ENCODE results near the gene PLCB4.
A peak's percentile ranks its signal among the peaks of the same experiment; 100 is the strongest.

The PLCB4 gene

GRCh38 chr20:9270831-9271230 lies 201.9 kb downstream of the PLCB4 start:
- DNase-seq (ENCODE audit: low read depth), result peak; percentile 81

- DNase-seq (ENCODE audit: low read depth), result no peak
Observed at GRCh38 chr20:9276966-9277468, 208.1 kb downstream of the PLCB4 start.

GRCh38 chr20:9279918-9280401 lies 211.1 kb downstream of the PLCB4 start:
- DNase-seq (ENCODE audit: low read depth), result peak; percentile 39

- no peak for DNase-seq (ENCODE audit: low read depth)
Observed at GRCh38 chr20:9280666-9281065, 211.8 kb downstream of the PLCB4 start.

GRCh38 chr20:9281803-9282202 lies 212.9 kb downstream of the PLCB4 start:
- DNase-seq (ENCODE audit: low read depth), result no peak

GRCh38 chr20:9285617-9286016 lies 216.7 kb downstream of the PLCB4 start:
- no peak for DNase-seq (ENCODE audit: low read depth)

- DNase-seq (ENCODE audit: low read depth), result no peak
Observed at GRCh38 chr20:9286501-9287461, 217.9 kb downstream of the PLCB4 start.

- no peak for DNase-seq (ENCODE audit: low read depth)
Observed at GRCh38 chr20:9287826-9288225, 218.9 kb downstream of the PLCB4 start.

GRCh38 chr20:9290331-9290730 lies 221.4 kb downstream of the PLCB4 start:
- no peak for DNase-seq (ENCODE audit: low read depth)

GRCh38 chr20:9293145-9293544 lies 224.3 kb downstream of the PLCB4 start:
- no peak for DNase-seq (ENCODE audit: low read depth)

GRCh38 chr20:9294041-9294440 lies 225.2 kb downstream of the PLCB4 start:
- peak; percentile 18 for DNase-seq (ENCODE audit: low read depth)

GRCh38 chr20:9298906-9299305 lies 230.0 kb downstream of the PLCB4 start:
- no peak for DNase-seq (ENCODE audit: low read depth)

- no peak for DNase-seq (ENCODE audit: low read depth)
Observed at GRCh38 chr20:9300080-9300479, 231.2 kb downstream of the PLCB4 start.

- DNase-seq (ENCODE audit: low read depth), result no peak
Observed at GRCh38 chr20:9300534-9300933, 231.6 kb downstream of the PLCB4 start.

GRCh38 chr20:9301129-9302090 lies 232.5 kb downstream of the PLCB4 start:
- no peak for DNase-seq (ENCODE audit: low read depth)

GRCh38 chr20:9302091-9302462 lies 233.2 kb downstream of the PLCB4 start:
- DNase-seq (ENCODE audit: low read depth), result no peak

- no peak for DNase-seq (ENCODE audit: low read depth)
Observed at GRCh38 chr20:9306521-9306920, 237.6 kb downstream of the PLCB4 start.

GRCh38 chr20:9308056-9308455 lies 239.2 kb downstream of the PLCB4 start:
- DNase-seq (ENCODE audit: low read depth), result no peak

GRCh38 chr20:9311132-9311531 lies 242.2 kb downstream of the PLCB4 start:
- no peak for DNase-seq (ENCODE audit: low read depth)

- DNase-seq (ENCODE audit: low read depth), result no peak
Observed at GRCh38 chr20:9319687-9320384, 250.9 kb downstream of the PLCB4 start.

GRCh38 chr20:9321007-9321406 lies 252.1 kb downstream of the PLCB4 start:
- DNase-seq (ENCODE audit: low read depth), result no peak

- peak; percentile 8 for DNase-seq (ENCODE audit: low read depth)
Observed at GRCh38 chr20:9322661-9323060, 253.8 kb downstream of the PLCB4 start.

Measured in stromal cell of bone marrow (primary cell).